Measurements from ENCODE around the gene NEURL4.

GRCh38 chr17:7330638-7331015, 1.5 kb upstream of the NEURL4 start:
- TF ChIP-seq CTCF (IDR thresholded peaks at IDR 0.05; ENCODE audit: low read depth, low read length) (no peak), EZH2phosphoT487 (IDR thresholded peaks at IDR 0.05; ENCODE audit: low read depth) (no peak)
